Spleen (tissue), 11 donors: Measurements from ENCODE around the gene GCSAM. TPM values are rescaled to one million over a fixed set of nuclear protein-coding genes. Genes with fewer than 3 reads are reported as not detected.

Experiments used
- DNase-seq: peaks from one replicate; pipeline ENCODE4 v3.0.0-alpha.2; 2020
- H3K27ac ChIP-seq, 8 donors: fragments of 200-600 bp; sonication (generic) in 7 of 8; 1 replicate in 4 of 8; 2 replicates in 4 of 8; pipeline versions ENCODE4 v1.5.0 to v1.8.0; 2016 to 2021; ENCODE audit warnings: inconsistent platforms in 4 of 8, mild to moderate bottlenecking in 4 of 8, moderate library complexity in 1 of 8
- H3K27me3 ChIP-seq, 7 donors: fragments of 200-600 bp; sonication (generic) in 6 of 7; replicated peaks in 1 of 7; 1 replicate in 4 of 7; 2 replicates in 3 of 7; pipeline versions ENCODE4 v1.5.0 to v1.8.0; 2016 to 2021; ENCODE audit warnings: inconsistent platforms in 3 of 7, mild to moderate bottlenecking in 1 of 7
- H3K36me3 ChIP-seq, 6 donors: fragments of 200-600 bp; sonication (generic) in 5 of 6; 1 replicate in 4 of 6; 2 replicates in 2 of 6; pipeline versions ENCODE4 v1.5.0 to v1.8.0; 2016 to 2021; ENCODE audit warnings: inconsistent platforms in 2 of 6
- H3K4me1 ChIP-seq, 6 donors: fragments of 200-600 bp; sonication (generic) in 5 of 6; 1 replicate in 3 of 6; 2 replicates in 3 of 6; pipeline versions ENCODE4 v1.5.0 to v1.8.0; 2016 to 2021; ENCODE audit warnings: inconsistent platforms in 3 of 6
- H3K4me3 ChIP-seq, 8 donors: fragments of 200-600 bp; sonication (generic) in 7 of 8; 1 replicate in 4 of 8; 2 replicates in 4 of 8; pipeline versions ENCODE4 v1.5.0 to v1.8.0; 2016 to 2021; ENCODE audit warnings: inconsistent platforms in 4 of 8, mild to moderate bottlenecking in 4 of 8, moderate library complexity in 2 of 8
- H3K9me3 ChIP-seq, 8 donors: fragments of 200-600 bp; sonication (generic) in 7 of 8; 1 replicate in 4 of 8; 2 replicates in 4 of 8; pipeline versions ENCODE4 v1.5.0 to v1.8.0; 2016 to 2021; ENCODE audit warnings: inconsistent platforms in 4 of 8
- CTCF ChIP-seq, 11 experiments: fragments of 200-600 bp in 7 of 11; fragments of 450-650 bp in 4 of 11; sonication (generic) in 4 of 11; IDR thresholded peaks in 8 of 11; conservative IDR thresholded peaks in 3 of 11; 1 replicate in 7 of 11; 2 replicates in 4 of 11; pipeline versions ENCODE4 v1.4.0 to v1.8.0; 2016 to 2021; ENCODE audit warnings: antibody characterized with exemption in 11 of 11, inconsistent platforms in 4 of 11, mild to moderate bottlenecking in 1 of 11
- POLR2A ChIP-seq, 3 donors: fragments of 450-650 bp; IDR thresholded peaks; one replicate each; pipeline ENCODE4 v1.5.1; 2017; ENCODE audit warnings: antibody characterized with exemption in 3 of 3, mild to moderate bottlenecking in 1 of 3
- POLR2AphosphoS5 ChIP-seq, 3 donors: sonication (generic); formaldehyde crosslinking; IDR thresholded peaks; one replicate each; pipeline ENCODE4 v1.5.1; 2017; ENCODE audit warnings: antibody characterized with exemption in 3 of 3
- WGBS, 5 donors: extraction: QIAGEN DNeasy Blood & Tissue Kit in 3 of 5; methylation state at CpG; one replicate each; pipeline versions ENCODE4 v1.1.5 to v1.1.7; 2013 to 2018; 5-methylcytosine and 5-hydroxymethylcytosine counted together
- intact Hi-C: fragments of 100-400 bp; cut with DNase I; formaldehyde crosslinking; loops from one replicate; pipeline ENCODE4 v1.15.0; 2023; ENCODE audit warnings: low total_unique reads
- polyA plus RNA-seq, 3 donors: library from polyadenylated mRNA; stranded (reverse); fragments of 200-250 nt; gene quantifications; one replicate each; pipeline ENCODE4 v1.2.1, GENCODE V29; 2013
- total RNA-seq, 7 donors: library from RNA; depleted of rRNA in 3 of 7; stranded (reverse); fragments of >200 nt in 3 of 7; fragmentation: NEBNext Ultra II Directional in 4 of 7; extraction: Animal tissue kit (Norgen Biotek cat#: 25700) in 4 of 7; gene quantifications; one replicate each; pipeline versions ENCODE4 v1.1.0 to v1.2.1, GENCODE V29; 2016 to 2021
- donor health status: healthy with polysubstance abuse.
- donor health status: DM: no; HTN: no; CAD: no; lungs with moderate emphysema.
- donor health status: DM: no; HTN: no; CAD: no.
- donor health status: Bipolar disorder and iron deficiency.
- donor health status: healthy.
- donor health status: DM: no; HTN: no; CAD: no.
- donor health status: DM: yes; HTN: yes; CAD: no.

GCSAM gene
- total and polyA plus RNA-seq, 10 donors: 2.7 to 20.9 (median 8.9) TPM

GRCh38 chr3:112109322-112109721 lies 23.7 kb downstream of the GCSAM start:
- 79 to 86% (median 83%) methylated on average over 5 of the region's 5 CpGs for WGBS, 5 donors
- H3K27me3 ChIP-seq: peaks cover 0 to 4% (median 0%) of the 10 kb centered on the region in 7 donors
- no peaks in the 10 kb centered on the region for H3K9me3 ChIP-seq
- H3K4me1 ChIP-seq: peaks cover 0 to 30% (median 0%) of the 10 kb centered on the region in 6 donors
- DNase-seq: no peak
- H3K36me3 ChIP-seq: no peaks in the 10 kb centered on the region
- H3K4me3 ChIP-seq: no peak overlapping the region
- intact Hi-C loops: loop anchor here (10.0 kb wide), 1 partner anchor 405 kb away; no protein-coding TSS in a partner anchor
- TF ChIP-seq POLR2A (IDR thresholded peaks at IDR 0.05) (no peak), CTCF (IDR thresholded peaks at IDR 0.05 in 8 of 11, conservative IDR thresholded peaks at IDR 0.05 in 3 of 11) (no peak)
- no peak overlapping the region for H3K27ac ChIP-seq

DNA sequence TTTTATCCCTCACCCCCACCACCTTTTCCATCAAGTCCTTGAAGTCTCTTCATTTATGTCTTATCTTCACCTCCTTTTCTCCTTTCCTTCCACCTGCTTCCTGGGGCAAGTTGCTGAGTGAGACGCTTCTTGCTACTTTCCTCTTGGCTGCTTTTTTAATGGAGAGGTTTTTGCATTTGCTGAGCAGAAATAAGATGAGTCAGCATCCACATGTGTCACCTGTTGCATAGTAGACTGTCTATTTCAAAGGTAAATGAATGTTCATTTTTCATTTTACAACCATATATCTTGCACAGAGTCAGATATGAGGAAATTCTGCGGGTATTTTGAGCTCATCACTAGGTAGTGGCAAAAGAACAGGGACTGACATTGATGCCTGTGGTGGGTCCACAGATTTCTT lies 28.3 kb downstream of the GCSAM start:
- intact Hi-C loops: loop anchor here (10.0 kb wide), 1 partner anchor 410 kb away; no protein-coding TSS in a partner anchor
- H3K27ac ChIP-seq: no peak overlapping the region
- no peaks in the 10 kb centered on the region for H3K4me1 ChIP-seq
- WGBS, 5 donors: 72 to 83% (median 78%) methylated on average over 2 of the region's 2 CpGs
- H3K36me3 ChIP-seq: no peaks in the 10 kb centered on the region
- no peak for DNase-seq
- H3K4me3 ChIP-seq: no peak overlapping the region
- H3K9me3 ChIP-seq: no peaks in the 10 kb centered on the region
- H3K27me3 ChIP-seq: no peaks in the 10 kb centered on the region
- no peak for TF ChIP-seq CTCF (IDR thresholded peaks at IDR 0.05 in 8 of 11, conservative IDR thresholded peaks at IDR 0.05 in 3 of 11)
- no peak for TF ChIP-seq POLR2AphosphoS5 (IDR thresholded peaks at IDR 0.05)
- TF ChIP-seq POLR2A (IDR thresholded peaks at IDR 0.05): no peak

DNA sequence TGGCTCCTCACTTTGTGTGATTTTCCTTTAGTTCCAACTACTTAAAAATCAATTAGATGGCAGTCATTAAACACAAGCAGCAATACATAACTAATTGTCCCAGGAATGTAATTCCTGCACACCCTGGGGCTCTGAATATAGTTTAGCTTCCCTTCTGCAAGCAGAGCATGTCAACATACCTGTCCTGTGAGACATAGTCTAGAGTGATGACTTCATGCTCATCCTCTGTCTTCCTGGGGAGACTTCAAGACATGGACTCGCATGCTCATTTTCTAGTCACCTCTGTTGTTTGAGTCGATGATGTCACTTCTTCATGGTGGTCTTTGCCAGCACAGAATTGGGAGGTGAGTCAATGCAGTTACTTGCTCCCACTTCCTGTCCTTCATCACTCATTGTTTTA lies 31.1 kb downstream of the GCSAM start:
- no peaks in the 10 kb centered on the region for H3K27me3 ChIP-seq
- no peak for DNase-seq
- no peaks in the 10 kb centered on the region for H3K36me3 ChIP-seq
- WGBS, 5 donors: 87 to 92% (median 90%) methylated on average over 2 of the region's 2 CpGs
- intact Hi-C loops: loop anchor here (10.0 kb wide), 1 partner anchor 413 kb away; no protein-coding TSS in a partner anchor
- no peaks in the 10 kb centered on the region for H3K4me1 ChIP-seq
- no peak overlapping the region for H3K27ac ChIP-seq
- H3K9me3 ChIP-seq: no peaks in the 10 kb centered on the region
- no peak for TF ChIP-seq POLR2AphosphoS5 (IDR thresholded peaks at IDR 0.05)
- no peak for TF ChIP-seq POLR2A (IDR thresholded peaks at IDR 0.05)
- H3K4me3 ChIP-seq: no peak overlapping the region

DNA sequence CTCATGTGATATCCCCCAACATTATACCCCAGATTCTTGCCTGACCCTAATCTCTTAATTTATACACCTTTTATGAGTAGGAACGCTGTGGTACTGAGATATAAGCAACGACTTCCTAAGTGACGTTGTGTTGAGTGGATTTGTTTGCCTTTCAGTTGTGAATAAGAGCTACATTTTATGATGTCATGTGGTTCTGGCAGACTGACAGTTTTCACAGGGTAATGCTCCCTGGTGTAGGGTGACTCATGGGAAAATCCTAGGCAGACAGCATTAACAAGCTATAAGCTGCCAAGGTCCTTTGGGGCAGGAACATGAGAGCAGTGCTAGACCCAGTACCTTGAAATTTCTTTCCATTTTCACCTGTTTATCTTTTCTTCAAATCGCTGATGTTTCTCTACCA lies 35.7 kb downstream of the GCSAM start:
- Histone ChIP-seq H3K27me3 (no peaks in the 10 kb centered on the region), H3K36me3 (no peaks in the 10 kb centered on the region), H3K9me3 (no peaks in the 10 kb centered on the region), H3K4me1 (peaks cover 0 to 11% (median 3%) of the 10 kb centered on the region in 6 donors), H3K27ac (no peak overlapping the region), H3K4me3 (no peak overlapping the region)
- no peak for DNase-seq
- TF ChIP-seq POLR2AphosphoS5 (IDR thresholded peaks at IDR 0.05): no peak
- TF ChIP-seq POLR2A (IDR thresholded peaks at IDR 0.05): no peak
- TF ChIP-seq CTCF (IDR thresholded peaks at IDR 0.05 in 8 of 11, conservative IDR thresholded peaks at IDR 0.05 in 3 of 11): no peak
- 31 to 39% (median 32%) methylated on average over 4 of the region's 4 CpGs for WGBS, 5 donors
- intact Hi-C loops: no loop called here

- Histone ChIP-seq H3K9me3 (no peaks in the 10 kb centered on the region), H3K27ac (no peak overlapping the region), H3K4me3 (no peak overlapping the region), H3K27me3 (no peaks in the 10 kb centered on the region), H3K4me1 (peaks cover 0 to 17% (median 5%) of the 10 kb centered on the region in 6 donors), H3K36me3 (no peaks in the 10 kb centered on the region)
- TF ChIP-seq POLR2AphosphoS5 (IDR thresholded peaks at IDR 0.05) (no peak), POLR2A (IDR thresholded peaks at IDR 0.05) (no peak), CTCF (IDR thresholded peaks at IDR 0.05 in 8 of 11, conservative IDR thresholded peaks at IDR 0.05 in 3 of 11) (no peak)
- DNase-seq: no peak
- intact Hi-C loops: no loop called here
- 84 to 90% (median 87%) methylated on average over 2 of the region's 2 CpGs for WGBS, 5 donors
Measured at GRCh38 chr3:112096176-112096575, 36.9 kb downstream of the GCSAM start.
